ENCODE measurements around the gene MDFIC. TPM values are rescaled to one million over a fixed set of nuclear protein-coding genes. Genes with fewer than 3 reads are reported as not detected.

The MDFIC gene
- total RNA-seq, 2 donors from 2014 or later, result 22.9 to 29.3 TPM

DNA sequence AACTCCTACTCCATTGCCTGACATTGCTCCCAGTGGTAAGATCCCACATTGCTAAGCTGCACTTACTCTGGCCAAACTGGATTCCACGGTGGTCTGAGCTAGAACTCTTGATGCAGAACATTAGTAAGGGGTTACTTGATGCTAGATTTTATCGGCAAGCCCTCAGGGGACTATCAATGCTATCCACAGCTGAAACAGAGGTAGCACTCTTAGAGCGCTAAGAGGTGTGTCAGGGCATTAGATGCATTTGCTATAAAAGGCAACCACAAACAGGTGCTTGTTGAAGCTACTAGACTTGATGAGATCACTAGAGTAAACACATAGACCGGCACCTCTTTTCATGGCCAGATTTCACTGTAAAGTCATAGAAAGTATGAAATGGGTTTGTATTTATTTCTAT, 116.3 kb downstream of the MDFIC start:
- DNase-seq (ENCODE audit: low spot score), result no peak
- Histone ChIP-seq H3K9me3 (no peaks in the 10 kb centered on the region), H3K4me3 (no peak overlapping the region), H3K4me1 (ENCODE audit: control insufficient read depth in 1 of 2, low read depth in 2 of 2) (no peaks in the 10 kb centered on the region), H3K27ac (no peak overlapping the region), H3K36me3 (no peaks in the 10 kb centered on the region), H3K27me3 (replicated peaks; ENCODE audit: insufficient read depth) (no peaks in the 10 kb centered on the region)
- ATAC-seq (ENCODE audit: insufficient number of reproducible peaks, low FRiP score, low read depth), result no peak
- TF ChIP-seq, protein P1, sequence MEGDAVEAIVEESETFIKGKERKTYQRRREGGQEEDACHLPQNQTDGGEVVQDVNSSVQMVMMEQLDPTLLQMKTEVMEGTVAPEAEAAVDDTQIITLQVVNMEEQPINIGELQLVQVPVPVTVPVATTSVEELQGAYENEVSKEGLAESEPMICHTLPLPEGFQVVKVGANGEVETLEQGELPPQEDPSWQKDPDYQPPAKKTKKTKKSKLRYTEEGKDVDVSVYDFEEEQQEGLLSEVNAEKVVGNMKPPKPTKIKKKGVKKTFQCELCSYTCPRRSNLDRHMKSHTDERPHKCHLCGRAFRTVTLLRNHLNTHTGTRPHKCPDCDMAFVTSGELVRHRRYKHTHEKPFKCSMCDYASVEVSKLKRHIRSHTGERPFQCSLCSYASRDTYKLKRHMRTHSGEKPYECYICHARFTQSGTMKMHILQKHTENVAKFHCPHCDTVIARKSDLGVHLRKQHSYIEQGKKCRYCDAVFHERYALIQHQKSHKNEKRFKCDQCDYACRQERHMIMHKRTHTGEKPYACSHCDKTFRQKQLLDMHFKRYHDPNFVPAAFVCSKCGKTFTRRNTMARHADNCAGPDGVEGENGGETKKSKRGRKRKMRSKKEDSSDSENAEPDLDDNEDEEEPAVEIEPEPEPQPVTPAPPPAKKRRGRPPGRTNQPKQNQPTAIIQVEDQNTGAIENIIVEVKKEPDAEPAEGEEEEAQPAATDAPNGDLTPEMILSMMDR (IDR thresholded peaks at IDR 0.05), result no peak

DNA sequence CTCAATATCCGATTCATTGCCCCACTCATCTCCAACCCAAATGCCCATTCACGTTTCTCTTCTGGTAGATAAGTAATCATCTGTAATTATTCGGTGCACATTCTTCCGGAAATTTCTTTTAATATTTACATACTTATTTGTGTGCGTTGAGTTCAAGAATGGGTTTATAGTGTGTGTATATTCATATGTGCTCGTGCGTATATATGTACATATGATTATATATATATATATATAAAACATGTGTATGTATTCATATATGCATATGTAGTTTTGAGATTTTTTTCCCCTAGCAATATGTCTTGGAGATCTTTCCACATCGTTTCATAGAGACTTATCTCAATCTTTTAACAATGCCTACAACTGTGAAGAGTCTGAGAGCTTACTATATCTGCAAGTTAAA, 118.2 kb downstream of the MDFIC start:
- no peaks in the 10 kb centered on the region for H3K9me3 ChIP-seq
- TF ChIP-seq, protein P1 (IDR thresholded peaks at IDR 0.05), result no peak
- no peak for ATAC-seq (ENCODE audit: insufficient number of reproducible peaks, low FRiP score, low read depth)
- no peak for DNase-seq (ENCODE audit: low spot score)
- no peaks in the 10 kb centered on the region for H3K36me3 ChIP-seq
- H3K27ac ChIP-seq, result no peak overlapping the region
- H3K27me3 ChIP-seq (replicated peaks; ENCODE audit: insufficient read depth), result no peaks in the 10 kb centered on the region
- H3K4me3 ChIP-seq, result no peak overlapping the region
- no peaks in the 10 kb centered on the region for H3K4me1 ChIP-seq (ENCODE audit: control insufficient read depth in 1 of 2, low read depth in 2 of 2)

DNA sequence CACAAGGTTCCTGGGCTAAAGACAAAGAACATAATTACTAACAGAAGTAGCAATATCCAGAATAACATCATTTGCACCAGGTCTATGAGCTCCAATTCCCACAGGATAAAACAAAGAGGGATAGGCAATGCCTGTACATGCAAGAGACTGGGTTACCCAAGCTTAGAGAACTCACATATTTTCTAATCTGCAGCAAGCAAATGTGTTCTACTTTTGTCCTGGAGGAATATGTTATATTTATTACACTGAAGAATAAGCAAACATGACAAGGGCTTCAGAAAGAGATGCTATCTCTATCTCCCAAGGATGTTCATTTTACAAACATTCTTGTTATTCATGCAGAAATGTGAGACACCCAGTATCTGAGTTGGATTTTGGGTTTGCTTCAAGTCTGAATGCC, 118.6 kb downstream of the MDFIC start:
- no peak for DNase-seq (ENCODE audit: low spot score)
- H3K36me3 ChIP-seq, result no peaks in the 10 kb centered on the region
- no peaks in the 10 kb centered on the region for H3K4me1 ChIP-seq (ENCODE audit: control insufficient read depth in 1 of 2, low read depth in 2 of 2)
- no peak overlapping the region for H3K4me3 ChIP-seq
- ATAC-seq (ENCODE audit: insufficient number of reproducible peaks, low FRiP score, low read depth), result no peak
- no peak overlapping the region for H3K27ac ChIP-seq
- H3K9me3 ChIP-seq, result no peaks in the 10 kb centered on the region
- H3K27me3 ChIP-seq (replicated peaks; ENCODE audit: insufficient read depth), result no peaks in the 10 kb centered on the region
- TF ChIP-seq, protein P1 (IDR thresholded peaks at IDR 0.05), result no peak

DNA sequence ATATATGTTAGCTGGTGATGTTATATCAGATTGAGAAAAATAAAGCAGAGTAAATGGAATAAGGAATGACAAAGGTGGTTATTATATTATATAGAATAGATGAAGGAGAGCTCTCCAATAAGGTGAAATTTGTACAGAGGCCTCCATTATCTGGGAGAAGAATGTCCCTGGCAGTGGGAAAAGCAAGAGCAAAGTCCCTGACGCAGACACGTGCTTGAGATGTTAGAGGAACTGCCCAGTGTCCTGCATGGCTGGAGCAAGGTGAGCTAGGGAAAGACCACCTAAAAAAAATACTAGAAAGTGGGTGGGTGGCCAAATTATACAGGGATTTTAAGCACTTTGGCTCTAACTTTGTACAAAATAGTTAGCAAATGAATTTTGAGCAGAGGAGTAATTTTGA, 120.7 kb downstream of the MDFIC start:
- no peaks in the 10 kb centered on the region for H3K36me3 ChIP-seq
- H3K4me1 ChIP-seq (ENCODE audit: control insufficient read depth in 1 of 2, low read depth in 2 of 2), result no peaks in the 10 kb centered on the region
- DNase-seq (ENCODE audit: low spot score), result no peak
- no peak overlapping the region for H3K4me3 ChIP-seq
- no peak for ATAC-seq (ENCODE audit: insufficient number of reproducible peaks, low FRiP score, low read depth)
- no peak overlapping the region for H3K27ac ChIP-seq
- H3K27me3 ChIP-seq (replicated peaks; ENCODE audit: insufficient read depth), result no peaks in the 10 kb centered on the region
- H3K9me3 ChIP-seq, result no peaks in the 10 kb centered on the region
- TF ChIP-seq, protein P1 (IDR thresholded peaks at IDR 0.05), result no peak

DNA sequence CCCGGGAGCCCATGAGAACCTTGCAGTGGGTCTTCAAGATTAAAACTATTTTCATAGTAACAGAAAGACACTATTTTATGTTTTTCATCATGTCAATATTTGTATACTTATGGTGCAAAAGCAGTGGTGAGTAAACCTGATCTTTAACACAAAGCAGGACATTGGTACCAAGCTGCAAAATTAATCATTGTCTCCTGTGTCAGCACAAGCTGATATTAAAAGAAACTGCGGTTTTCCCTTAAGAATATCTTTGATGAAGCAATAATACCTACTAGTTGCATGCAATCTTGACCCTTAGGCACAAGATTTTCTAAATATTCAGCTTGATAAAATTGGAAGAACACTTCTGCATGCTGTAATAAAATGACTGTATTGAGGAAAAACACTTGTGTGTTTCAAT, 121.7 kb downstream of the MDFIC start:
- Histone ChIP-seq H3K27ac (no peak overlapping the region), H3K4me3 (no peak overlapping the region), H3K9me3 (no peaks in the 10 kb centered on the region), H3K4me1 (ENCODE audit: control insufficient read depth in 1 of 2, low read depth in 2 of 2) (no peaks in the 10 kb centered on the region), H3K36me3 (no peaks in the 10 kb centered on the region), H3K27me3 (replicated peaks; ENCODE audit: insufficient read depth) (no peaks in the 10 kb centered on the region)
- DNase-seq (ENCODE audit: low spot score) (no peak), ATAC-seq (ENCODE audit: insufficient number of reproducible peaks, low FRiP score, low read depth) (no peak)
- TF ChIP-seq, protein P1 (IDR thresholded peaks at IDR 0.05), result no peak
